HG02973 (cell line): ENCODE data around the gene BACE1.

Experiments used
- ATAC-seq: cut with Tn5 transposase; IDR thresholded peaks from one replicate; pipeline ENCODE4 v1.9.1; 2021; ENCODE audit warnings: moderate library complexity; ENCODE audit not compliant: unreplicated experiment

Gene BACE1

GRCh38 chr11:117313091-117313490 lies 3.0 kb downstream of the BACE1 start:
- ATAC-seq: no peak

- no peak for ATAC-seq
Measured at GRCh38 chr11:117309310-117309709, 6.7 kb downstream of the BACE1 start.

GRCh38 chr11:117305145-117305544 lies 10.9 kb downstream of the BACE1 start:
- no peak for ATAC-seq

GRCh38 chr11:117303646-117304315 lies 12.3 kb downstream of the BACE1 start:
- no peak for ATAC-seq

GRCh38 chr11:117303101-117303500 lies 13.0 kb downstream of the BACE1 start:
- no peak for ATAC-seq

- no peak for ATAC-seq
Measured at GRCh38 chr11:117302228-117302627, 13.8 kb downstream of the BACE1 start.

- ATAC-seq: no peak
Measured at GRCh38 chr11:117300773-117301172, 15.3 kb downstream of the BACE1 start.

GRCh38 chr11:117300283-117300663 lies 15.8 kb downstream of the BACE1 start:
- ATAC-seq: no peak

- no peak for ATAC-seq
Measured at GRCh38 chr11:117299351-117300282, 16.4 kb downstream of the BACE1 start.

- ATAC-seq: no peak
Measured at GRCh38 chr11:117298195-117298594, 17.9 kb downstream of the BACE1 start.

- ATAC-seq: no peak
Measured at GRCh38 chr11:117296881-117297280, 19.2 kb downstream of the BACE1 start.

GRCh38 chr11:117295438-117296137 lies 20.5 kb downstream of the BACE1 start:
- no peak for ATAC-seq

- no peak for ATAC-seq
Measured at GRCh38 chr11:117292616-117293015, 23.4 kb downstream of the BACE1 start.

GRCh38 chr11:117290809-117291396 lies 25.2 kb downstream of the BACE1 start, which contains the start of gene BACE1-AS:
BACE1-AS (plus strand) TSS chr11:117291346.
- no peak for ATAC-seq

- ATAC-seq: no peak
Measured at GRCh38 chr11:117289795-117290194, 26.3 kb downstream of the BACE1 start.

- no peak for ATAC-seq
Measured at GRCh38 chr11:117287668-117288067, 28.4 kb downstream of the BACE1 start.

- no peak for ATAC-seq
Measured at GRCh38 chr11:117286588-117286987, 29.5 kb downstream of the BACE1 start.

- ATAC-seq: no peak
Measured at GRCh38 chr11:117284053-117284452, 32.0 kb downstream of the BACE1 start.

GRCh38 chr11:117282956-117283355 lies 33.1 kb downstream of the BACE1 start:
- ATAC-seq: no peak

GRCh38 chr11:117281869-117282268 lies 34.2 kb downstream of the BACE1 start:
- ATAC-seq: no peak

GRCh38 chr11:117281159-117281558 lies 34.9 kb downstream of the BACE1 start:
- ATAC-seq: no peak
